ENCODE results near the gene CERK. TPM values are rescaled to one million over a fixed set of nuclear protein-coding genes. Genes with fewer than 3 reads are reported as not detected.

Gene CERK
- total and polyA plus RNA-seq, 2 of the 8 experiments (the other 6 are each of a cell fraction or from before 2014, with no cell fraction given): 26.6 to 59.0 TPM

- no peak overlapping the region for H3K4ac ChIP-seq (replicated peaks; ENCODE audit: insufficient read length, low read depth, low read length)
- H3K23me2 ChIP-seq (ENCODE audit: low read depth, low read length): no peaks in the 10 kb centered on the region
- CTCF ChIA-PET (ENCODE audit: partially characterized antibody): no interaction called here
- H3K14ac ChIP-seq (ENCODE audit: insufficient read length): no peak overlapping the region
- no peak overlapping the region for H3K18ac ChIP-seq (ENCODE audit: extremely low read depth, low read length)
- H3K9me3 ChIP-seq (ENCODE audit: insufficient read depth in 2 of 2, low read depth in 1 of 2, low read length in 1 of 2): no peaks in the 10 kb centered on the region
- no peak overlapping the region for H4K5ac ChIP-seq (ENCODE audit: insufficient read length, low read depth, low read length)
- peaks cover 0 to 34% of the 10 kb centered on the region in 2 experiments for H4K20me1 ChIP-seq (replicated peaks in 1 of 2; ENCODE audit: control insufficient read depth in 1 of 2, insufficient read depth in 2 of 2, low read length in 2 of 2)
- H3K36me3 ChIP-seq (ENCODE audit: control insufficient read depth in 2 of 4, insufficient read depth in 4 of 4, low read length in 3 of 4): no peaks in the 10 kb centered on the region
- H4K8ac ChIP-seq (ENCODE audit: extremely low read depth, insufficient read depth, low read length): no peak overlapping the region
- TF ChIP-seq POU5F1 (IDR thresholded peaks at IDR 0.05; ENCODE audit: low read depth, low read length): no peak
- TF ChIP-seq HDAC2 (IDR thresholded peaks at IDR 0.05; ENCODE audit: borderline replicate concordance in 1 of 2, low read depth in 2 of 2, low read length in 2 of 2): no peak
- TF ChIP-seq RBBP5 (IDR thresholded peaks at IDR 0.05; ENCODE audit: borderline replicate concordance, low read depth, low read length): no peak
- TF ChIP-seq SRF (IDR thresholded peaks at IDR 0.05; ENCODE audit: low read depth, low read length): no peak
- TF ChIP-seq EZH2 (IDR thresholded peaks at IDR 0.05; ENCODE audit: low read depth, low read length, severe bottlenecking): no peak
- no peak for TF ChIP-seq CBX5 (IDR thresholded peaks at IDR 0.05; ENCODE audit: low read depth, low read length)
- no peak overlapping the region for H2BK12ac ChIP-seq (ENCODE audit: low read depth, low read length)
- no peak overlapping the region for H3K27ac ChIP-seq (ENCODE audit: low read depth, low read length)
- H3K4me3 ChIP-seq (ENCODE audit: extremely low read depth in 1 of 4, insufficient read depth in 2 of 4, low read depth in 3 of 4, low read length in 4 of 4): no peak overlapping the region
- no peak overlapping the region for H2BK20ac ChIP-seq (ENCODE audit: low read length)
- H2AK5ac ChIP-seq (ENCODE audit: low read depth, low read length): no peak overlapping the region
- no peak overlapping the region for H3K23ac ChIP-seq (ENCODE audit: insufficient read length)
- no peak overlapping the region for H2BK120ac ChIP-seq (replicated peaks; ENCODE audit: low read depth, low read length)
- 89% methylated on average over 15 of the region's 19 CpGs; no CpG with 5 or more reads in 1 of the 2 experiments for WGBS, 2 experiments (ENCODE audit: extremely low coverage in 1 of 2, insufficient coverage in 1 of 2, insufficient read length in 1 of 2, insufficient replicate concordance in 2 of 2, low coverage in 1 of 2, low lambda C conversion rate in 2 of 2, missing lambda C conversion rate in 1 of 2)
- H3K56ac ChIP-seq (replicated peaks; ENCODE audit: insufficient read length, low read depth, low read length): no peak overlapping the region
- no peak for FAIRE-seq
- no peak overlapping the region for H3K9ac ChIP-seq (replicated peaks in 1 of 4; ENCODE audit: extremely low read depth in 1 of 4, low read depth in 3 of 4, low read length in 3 of 4)
- H2BK5ac ChIP-seq (ENCODE audit: low read depth, low read length): no peak overlapping the region
- H3K4me1 ChIP-seq (replicated peaks in 1 of 4; ENCODE audit: control insufficient read depth in 3 of 4, insufficient read depth in 4 of 4, low read length in 3 of 4): peaks cover 0 to 11% (median 9%) of the 10 kb centered on the region in 4 experiments; a peak in 6 of 7 replicates
- no peaks in the 10 kb centered on the region for H3K27me3 ChIP-seq (replicated peaks in 1 of 4; ENCODE audit: control insufficient read depth in 3 of 4, extremely low read depth in 1 of 4, insufficient read depth in 3 of 4, low read length in 3 of 4)
- no peak overlapping the region for H2AFZ ChIP-seq (ENCODE audit: low read length)
- H2BK15ac ChIP-seq (ENCODE audit: low read length): no peak overlapping the region
- POLR2A ChIA-PET (ENCODE audit: partially characterized antibody): interaction anchor here (0.7 to 2.4 kb wide), 3 partner anchors 8 to 41 kb away, joined by 3 to 11 read pairs (median 3); partner anchors contain the start of gene TBC1D22A
- DNase-seq (ENCODE audit: low read depth in 1 of 2, low spot score in 2 of 2): no peak
- no peak overlapping the region for H4K91ac ChIP-seq (replicated peaks; ENCODE audit: insufficient read length, low read length)
- H3K4me2 ChIP-seq (ENCODE audit: insufficient read depth in 1 of 2, low read depth in 2 of 2, low read length in 2 of 2): no peak overlapping the region
- H3K79me2 ChIP-seq (ENCODE audit: control insufficient read depth in 1 of 2, insufficient read depth in 2 of 2, low read length in 2 of 2): peaks cover 0 to 30% of the 10 kb centered on the region in 2 experiments; a peak in 3 of 4 replicates
- peaks cover 18% of the 10 kb centered on the region for H3K79me1 ChIP-seq (ENCODE audit: low read depth, low read length)
Observed at GRCh38 chr22:46727813-46728364, 10.2 kb downstream of the CERK start.

Data from H1 (cell line).